OCI-LY1 (cell line): Measurements from ENCODE around the gene MAZ.
"Not testable (repeated sequence)": the region's sequence is repeated elsewhere in the genome, so short reads cannot be mapped to it uniquely, and the experiment has no call there.

ENCODE experiments used
- H2AFZ ChIP-seq: fragments of 200-600 bp; sonication (generic), shearing (Covaris generic); 2 replicates; pipeline ENCODE4 v1.6.0; 2014; ENCODE audit warnings: antibody characterized with exemption, mild to moderate bottlenecking, low read length
- H3F3A ChIP-seq: fragments of 200-600 bp; sonication (generic), shearing (Covaris generic); 2 replicates; pipeline ENCODE4 v1.6.0; 2014; ENCODE audit warnings: mild to moderate bottlenecking, antibody characterized with exemption, low read length, moderate library complexity; ENCODE audit not compliant: insufficient read depth
- H3K27ac ChIP-seq: fragments of 200-600 bp; sonication (generic); 2 replicates; pipeline ENCODE4 v1.5.1; 2014; ENCODE audit warnings: low read length, mixed run types, mild to moderate bottlenecking, low read depth; ENCODE audit not compliant: poor library complexity, severe bottlenecking
- H3K27me3 ChIP-seq: fragments of 200-600 bp; sonication (generic); 2 replicates; pipeline ENCODE4 v1.6.0; 2014; ENCODE audit warnings: antibody characterized with exemption, mild to moderate bottlenecking, low read length, moderate library complexity; ENCODE audit not compliant: insufficient read depth
- H3K36me3 ChIP-seq: fragments of 200-600 bp; sonication (generic); 2 replicates; pipeline ENCODE4 v1.6.1; 2014; ENCODE audit warnings: mild to moderate bottlenecking, antibody characterized with exemption, low read length, moderate library complexity, mixed read lengths; ENCODE audit not compliant: insufficient read depth
- H3K4me1 ChIP-seq: fragments of 200-600 bp; sonication (generic); 2 replicates; pipeline ENCODE4 v1.5.1; 2014; ENCODE audit warnings: mild to moderate bottlenecking, low read length, moderate library complexity; ENCODE audit not compliant: insufficient read depth, severe bottlenecking
- H3K4me2 ChIP-seq: fragments of 200-600 bp; sonication (generic), shearing (Covaris generic); 2 replicates; pipeline ENCODE4 v1.6.1; 2014; ENCODE audit warnings: low read length
- H3K4me3 ChIP-seq: fragments of 200-600 bp; sonication (generic); 2 replicates; pipeline ENCODE4 v1.5.1; 2014; ENCODE audit warnings: low read length, low read depth, mild to moderate bottlenecking, mixed read lengths; ENCODE audit not compliant: poor library complexity, severe bottlenecking
- H3K79me2 ChIP-seq: fragments of 200-600 bp; shearing (Covaris generic); 2 replicates; pipeline ENCODE4 v1.6.1; 2016; ENCODE audit warnings: mixed run types, low read length, mixed read lengths; ENCODE audit not compliant: insufficient read depth
- H3K9ac ChIP-seq: fragments of 200-600 bp; sonication (generic), shearing (Covaris generic); 2 replicates; pipeline ENCODE4 v1.6.1; 2014; ENCODE audit warnings: mild to moderate bottlenecking, low read length, mixed read lengths
- H3K9me2 ChIP-seq: fragments of 200-600 bp; sonication (generic), shearing (Covaris generic); 2 replicates; pipeline ENCODE4 v1.6.1; 2014; ENCODE audit warnings: low read depth, mild to moderate bottlenecking, low read length, mixed read lengths
- H3K9me3 ChIP-seq: fragments of 200-600 bp; shearing (Covaris generic); 2 replicates; pipeline ENCODE4 v1.6.1; 2014; ENCODE audit warnings: low read length, mixed read lengths
- H4K20me1 ChIP-seq: fragments of 200-600 bp; sonication (generic), shearing (Covaris generic); 2 replicates; pipeline ENCODE4 v1.6.0; 2016; ENCODE audit warnings: mild to moderate bottlenecking, low read length; ENCODE audit not compliant: insufficient read depth
- CTCF ChIP-seq: fragments of 200-600 bp; sonication (generic), shearing (Covaris generic); IDR thresholded peaks from 2 replicates; pipeline ENCODE4 v1.5.1; 2017; ENCODE audit warnings: mild to moderate bottlenecking, antibody characterized with exemption, low read length, moderate library complexity, mixed read lengths
- EZH2 ChIP-seq: fragments of 200-600 bp; sonication (generic), shearing (Covaris generic); IDR thresholded peaks from 2 replicates; pipeline ENCODE4 v1.8.0; 2017; ENCODE audit warnings: borderline replicate concordance, mixed run types, mild to moderate bottlenecking, antibody characterized with exemption, low read length, moderate library complexity, mixed read lengths

MAZ gene

GRCh38 chr16:29806099-29806579 is at the start of gene MAZ:
Gene MAZ, plus strand, starts transcription at chr16:29806529. Its CDS starts 173 bp downstream, at chr16:29806702.
- no peak for TF ChIP-seq EZH2
- no peak for TF ChIP-seq CTCF
- peaks cover 64% of the 10 kb centered on the region for H3K36me3 ChIP-seq
- no peaks in the 10 kb centered on the region for H4K20me1 ChIP-seq
- peak within 1 kb of the TSS; percentile 94 for H3K27ac ChIP-seq
- peaks cover 61% of the 10 kb centered on the region for H3K4me1 ChIP-seq
- no peaks in the 10 kb centered on the region for H3K9me3 ChIP-seq
- H3F3A ChIP-seq = 0 out of 2 replicates have a peak, but pooled peaks cover 3% of the 10 kb centered on the region
- peak within 1 kb of the TSS; percentile 94 for H3K9ac ChIP-seq
- no peak within 1 kb of the TSS for H2AFZ ChIP-seq
- peak within 1 kb of the TSS; percentile 82 for H3K4me2 ChIP-seq
- no peaks in the 10 kb centered on the region for H3K9me2 ChIP-seq
- no peaks in the 10 kb centered on the region for H3K79me2 ChIP-seq
- H3K4me3 ChIP-seq = peak within 1 kb of the TSS; percentile 73
- H3K27me3 ChIP-seq = no peaks in the 10 kb centered on the region

GRCh38 chr16:29756654-29757053 is 49.7 kb upstream of the MAZ start:
- Histone ChIP-seq H3F3A (no peaks in the 10 kb centered on the region), H3K4me3 (no peak overlapping the region), H3K79me2 (no peaks in the 10 kb centered on the region), H3K36me3 (no peaks in the 10 kb centered on the region), H3K27me3 (no peaks in the 10 kb centered on the region), H3K9me3 (no peaks in the 10 kb centered on the region), H3K4me1 (peaks cover 3% of the 10 kb centered on the region), H3K27ac (no peak overlapping the region), H3K9me2 (no peaks in the 10 kb centered on the region), H4K20me1 (no peaks in the 10 kb centered on the region), H2AFZ (no peak overlapping the region), H3K4me2 (no peak overlapping the region), H3K9ac (no peak overlapping the region)
- TF ChIP-seq CTCF = no peak
- TF ChIP-seq EZH2 = no peak

GRCh38 chr16:29757086-29757485 is 49.2 kb upstream of the MAZ start:
- H3K4me2 ChIP-seq, H3K4me3 ChIP-seq, H3K27me3 ChIP-seq, H3K9me2 ChIP-seq, H3K36me3 ChIP-seq, H3K27ac ChIP-seq, H3K4me1 ChIP-seq, H3F3A ChIP-seq, H2AFZ ChIP-seq, H4K20me1 ChIP-seq, H3K9me3 ChIP-seq, H3K79me2 ChIP-seq, H3K9ac ChIP-seq: not testable (repeated sequence)

- H3K27ac ChIP-seq = no peak overlapping the region
- no peak overlapping the region for H2AFZ ChIP-seq
- no peaks in the 10 kb centered on the region for H3K9me2 ChIP-seq
- no peaks in the 10 kb centered on the region for H3K79me2 ChIP-seq
- H3K4me3 ChIP-seq = no peak overlapping the region
- H3F3A ChIP-seq = no peaks in the 10 kb centered on the region
- TF ChIP-seq EZH2 = no peak
- H3K36me3 ChIP-seq = no peaks in the 10 kb centered on the region
- no peaks in the 10 kb centered on the region for H3K9me3 ChIP-seq
- no peak overlapping the region for H3K9ac ChIP-seq
- peaks cover 3% of the 10 kb centered on the region for H3K4me1 ChIP-seq
- no peak overlapping the region for H3K4me2 ChIP-seq
- H4K20me1 ChIP-seq = no peaks in the 10 kb centered on the region
- no peaks in the 10 kb centered on the region for H3K27me3 ChIP-seq
These were observed 48.3 kb upstream of the MAZ start for GRCh38 chr16:29757950-29758466.
